PC-9 (cell line): ENCODE data around the gene ARMC2. TPM values are rescaled to one million over a fixed set of nuclear protein-coding genes. Genes with fewer than 3 reads are reported as not detected.
"Not testable (repeated sequence)": the region's sequence is repeated elsewhere in the genome, so short reads cannot be mapped to it uniquely, and the experiment has no call there.

Experiments
- BruUV-seq: library from RNA; stranded (reverse); fragments of 400-500 nt; replicated peaks from 2 replicates; lab custom pipeline; 2021; lab: Mats Ljungman, UMichigan
- CTCF ChIA-PET: fragments of 300-600 bp; sonication (Branson Sonifier 250); formaldehyde crosslinking; loops from one replicate; lab custom pipeline; 2022; ENCODE audit warnings: antibody characterized with exemption; lab: Charles Lee
- POLR2A ChIA-PET: fragments of 300-600 bp; sonication (Branson Sonifier 250); formaldehyde crosslinking; loops from one replicate; lab custom pipeline; 2022; ENCODE audit warnings: antibody characterized with exemption; ENCODE audit not compliant: unreplicated experiment; lab: Charles Lee
- DNase-seq, 2 experiments: peaks; one replicate each; pipeline versions ENCODE4 v3.0.0 to v3.0.0-alpha.2; 2015 to 2022; ENCODE audit warnings: mixed read lengths in 1 of 2
- H2AFZ ChIP-seq: fragments of 200-600 bp; sonication (generic); 2 replicates; pipeline ENCODE4 v1.8.1; 2017; ENCODE audit warnings: antibody characterized with exemption
- H3F3A ChIP-seq: fragments of 200-600 bp; sonication (generic); 2 replicates; pipeline ENCODE4 v1.8.1; 2017; ENCODE audit warnings: antibody characterized with exemption, mild to moderate bottlenecking, low read depth; ENCODE audit not compliant: insufficient read depth
- H3K27ac ChIP-seq: fragments of 200-600 bp; sonication (generic); 2 replicates; pipeline ENCODE4 v1.6.1; 2016; ENCODE audit warnings: mixed run types
- H3K27me3 ChIP-seq: fragments of 200-600 bp; sonication (generic); 2 replicates; pipeline ENCODE4 v1.6.1; 2016; ENCODE audit warnings: low read depth, mixed run types; ENCODE audit not compliant: insufficient read depth
- H3K36me3 ChIP-seq: fragments of 200-600 bp; sonication (generic); 2 replicates; pipeline ENCODE4 v1.6.1; 2016; ENCODE audit warnings: low read depth, mixed run types
- H3K4me1 ChIP-seq: fragments of 200-600 bp; sonication (generic); replicated peaks from 2 replicates; pipeline ENCODE4 v1.6.1; 2016; ENCODE audit warnings: mixed run types; ENCODE audit not compliant: insufficient read depth
- H3K4me2 ChIP-seq: fragments of 200-600 bp; sonication (generic); 2 replicates; pipeline ENCODE4 v1.6.1; 2017; ENCODE audit warnings: mixed run types
- H3K4me3 ChIP-seq: fragments of 200-600 bp; sonication (generic); 2 replicates; pipeline ENCODE4 v1.6.1; 2016; ENCODE audit warnings: mixed run types
- H3K79me2 ChIP-seq: fragments of 200-600 bp; sonication (generic); 2 replicates; pipeline ENCODE4 v1.6.1; 2017; ENCODE audit warnings: low read depth, mixed run types
- H3K9me2 ChIP-seq: fragments of 200-600 bp; sonication (generic); 2 replicates; pipeline ENCODE4 v1.8.1; 2017; ENCODE audit warnings: mild to moderate bottlenecking; ENCODE audit not compliant: insufficient read depth
- H3K9me3 ChIP-seq: fragments of 200-600 bp; sonication (generic); 2 replicates; pipeline ENCODE4 v1.8.1; 2016; ENCODE audit warnings: low read depth; ENCODE audit not compliant: insufficient read depth
- H4K20me1 ChIP-seq: fragments of 200-600 bp; sonication (generic); 2 replicates; pipeline ENCODE4 v1.8.1; 2017; ENCODE audit not compliant: insufficient read depth
- EZH2 ChIP-seq: fragments of 200-600 bp; sonication (generic); IDR thresholded peaks from 2 replicates; pipeline ENCODE4 v1.8.0; 2017; ENCODE audit warnings: antibody characterized with exemption, low read depth
- intact Hi-C: fragments of 100-400 bp; cut with micrococcal nuclease; formaldehyde crosslinking; loops from one replicate; pipeline ENCODE4 v1.10.0; 2022; ENCODE audit not compliant: unreplicated experiment
- total RNA-seq: library from RNA; stranded (reverse); gene quantifications from 2 replicates; pipeline ENCODE4 v1.2.3, GENCODE V29; 2021
- TF ChIP-seq, protein P1 (sequence below): fragments of 200-600 bp; sonication (generic); conservative IDR thresholded peaks from 2 replicates; pipeline ENCODE4 v1.6.1; 2017; ENCODE audit warnings: mixed run types, antibody characterized with exemption, mild to moderate bottlenecking, moderate library complexity

Gene ARMC2
- total RNA-seq, 1 experiment from 2014 or later: 15.5 TPM

DNA sequence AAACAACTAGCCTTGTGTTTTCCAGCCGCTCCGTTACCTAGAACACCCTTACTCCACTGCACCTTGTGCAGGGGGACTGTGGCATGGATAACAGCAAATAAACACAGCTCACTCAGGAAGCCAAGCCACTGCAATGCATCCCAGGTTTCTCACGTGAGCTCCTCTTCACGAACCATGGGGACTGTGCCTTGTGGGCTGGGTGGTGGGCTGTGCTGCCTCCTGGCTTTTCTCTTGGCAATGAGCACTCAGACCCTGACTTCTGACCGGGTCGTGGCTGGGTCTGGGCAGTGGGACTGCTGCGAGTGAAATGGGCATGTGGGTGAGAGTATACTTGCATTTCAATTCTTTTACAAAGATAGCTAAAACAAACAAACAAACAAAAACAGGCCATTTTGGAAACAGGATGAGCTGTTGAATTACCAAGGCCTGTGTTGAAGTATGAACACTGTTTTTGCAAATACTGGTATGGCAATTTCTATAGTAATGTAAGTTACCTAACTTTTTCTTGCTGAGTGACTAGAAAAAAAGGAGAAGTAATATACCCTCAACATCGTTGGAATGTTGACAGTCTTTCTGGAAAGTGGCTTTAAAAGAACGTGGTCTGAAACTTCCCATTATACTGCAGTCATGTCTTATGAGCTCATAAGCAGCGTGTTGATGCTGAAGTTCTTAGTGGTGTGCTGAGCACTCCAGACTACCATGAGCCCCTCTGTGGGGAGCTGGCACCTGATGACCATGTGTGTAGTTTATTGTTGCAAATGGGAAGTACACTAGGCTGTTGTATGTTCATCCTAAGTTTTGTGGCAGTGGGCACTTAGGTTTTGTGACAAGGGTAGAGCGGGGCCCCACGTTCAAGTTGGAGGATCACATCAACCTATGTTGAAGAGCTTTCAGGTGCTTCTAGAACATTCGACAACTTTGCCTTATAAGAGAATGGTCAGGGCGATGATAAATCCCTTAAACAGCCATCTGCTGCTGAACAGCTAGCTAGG, 120.4 kb downstream of the ARMC2 start:
- no peak overlapping the region for H3K27ac ChIP-seq
- no peaks in the 10 kb centered on the region for H4K20me1 ChIP-seq
- no peak for DNase-seq
- no peaks in the 10 kb centered on the region for H3K9me3 ChIP-seq
- no peaks in the 10 kb centered on the region for H3K79me2 ChIP-seq
- CTCF ChIA-PET: no interaction called here
- peaks cover 64% of the 10 kb centered on the region for H3K4me1 ChIP-seq
- no peak overlapping the region for H2AFZ ChIP-seq
- 0 out of 2 replicates have a peak, but pooled peaks cover 5% of the 10 kb centered on the region for H3K36me3 ChIP-seq
- peaks cover 30% of the 10 kb centered on the region; the same call in 1 of the 2 replicates for H3F3A ChIP-seq
- H3K4me2 ChIP-seq: no peak overlapping the region
- no peaks in the 10 kb centered on the region for H3K9me2 ChIP-seq
- no TSS peak for BruUV-seq
- TF ChIP-seq EZH2: no peak
- TF ChIP-seq, protein P1, sequence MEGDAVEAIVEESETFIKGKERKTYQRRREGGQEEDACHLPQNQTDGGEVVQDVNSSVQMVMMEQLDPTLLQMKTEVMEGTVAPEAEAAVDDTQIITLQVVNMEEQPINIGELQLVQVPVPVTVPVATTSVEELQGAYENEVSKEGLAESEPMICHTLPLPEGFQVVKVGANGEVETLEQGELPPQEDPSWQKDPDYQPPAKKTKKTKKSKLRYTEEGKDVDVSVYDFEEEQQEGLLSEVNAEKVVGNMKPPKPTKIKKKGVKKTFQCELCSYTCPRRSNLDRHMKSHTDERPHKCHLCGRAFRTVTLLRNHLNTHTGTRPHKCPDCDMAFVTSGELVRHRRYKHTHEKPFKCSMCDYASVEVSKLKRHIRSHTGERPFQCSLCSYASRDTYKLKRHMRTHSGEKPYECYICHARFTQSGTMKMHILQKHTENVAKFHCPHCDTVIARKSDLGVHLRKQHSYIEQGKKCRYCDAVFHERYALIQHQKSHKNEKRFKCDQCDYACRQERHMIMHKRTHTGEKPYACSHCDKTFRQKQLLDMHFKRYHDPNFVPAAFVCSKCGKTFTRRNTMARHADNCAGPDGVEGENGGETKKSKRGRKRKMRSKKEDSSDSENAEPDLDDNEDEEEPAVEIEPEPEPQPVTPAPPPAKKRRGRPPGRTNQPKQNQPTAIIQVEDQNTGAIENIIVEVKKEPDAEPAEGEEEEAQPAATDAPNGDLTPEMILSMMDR: no peak
- H3K4me3 ChIP-seq: no peak overlapping the region
- no peaks in the 10 kb centered on the region for H3K27me3 ChIP-seq
- intact Hi-C loops: no loop called here
- POLR2A ChIA-PET: no interaction called here

DNA sequence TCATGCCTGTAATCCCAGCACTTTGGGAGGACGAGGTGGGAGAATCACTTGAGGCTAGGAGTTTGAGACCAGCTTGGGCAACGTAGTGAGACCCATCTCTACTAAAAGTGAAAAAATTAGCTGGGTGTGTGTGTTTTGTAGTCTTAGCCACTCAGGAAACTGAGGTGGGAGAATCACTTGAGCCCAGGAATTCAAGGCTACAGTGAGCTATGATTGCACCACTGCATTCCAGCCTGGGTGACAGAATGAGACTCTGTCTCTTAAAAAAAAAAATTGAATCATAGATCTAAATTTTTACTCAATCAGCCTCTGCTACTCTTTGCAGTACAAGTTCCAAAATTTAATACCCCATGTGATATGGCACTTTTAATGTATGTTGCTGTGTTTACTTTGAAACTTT, 121.6 kb downstream of the ARMC2 start:
- H3K4me2 ChIP-seq: peak overlapping the region; percentile 43
- no peaks in the 10 kb centered on the region for H3K79me2 ChIP-seq
- no peaks in the 10 kb centered on the region for H3K27me3 ChIP-seq
- no TSS peak for BruUV-seq
- DNase-seq: peak in 1 of 2 experiments; percentile 59
- H3K27ac ChIP-seq: peak overlapping the region; percentile 66
- peaks cover 30% of the 10 kb centered on the region; the same call in 1 of the 2 replicates for H3F3A ChIP-seq
- no peak overlapping the region for H2AFZ ChIP-seq
- TF ChIP-seq, protein P1: no peak
- no peak for TF ChIP-seq EZH2
- intact Hi-C loops: loop anchor here (2.0 kb wide), 1 partner anchor 25 kb away; no protein-coding TSS in a partner anchor
- CTCF ChIA-PET: no interaction called here
- H3K9me2 ChIP-seq: no peaks in the 10 kb centered on the region
- no peak overlapping the region for H3K4me3 ChIP-seq
- peaks cover 64% of the 10 kb centered on the region for H3K4me1 ChIP-seq
- 0 out of 2 replicates have a peak, but pooled peaks cover 5% of the 10 kb centered on the region for H3K36me3 ChIP-seq
- POLR2A ChIA-PET: interaction anchor here (0.7 kb wide), 1 partner anchor 230 kb away, joined by 3 read pairs; no protein-coding TSS in a partner anchor
- 0 out of 2 replicates have a peak, but pooled peaks cover 6% of the 10 kb centered on the region for H3K9me3 ChIP-seq
- no peaks in the 10 kb centered on the region for H4K20me1 ChIP-seq

DNA sequence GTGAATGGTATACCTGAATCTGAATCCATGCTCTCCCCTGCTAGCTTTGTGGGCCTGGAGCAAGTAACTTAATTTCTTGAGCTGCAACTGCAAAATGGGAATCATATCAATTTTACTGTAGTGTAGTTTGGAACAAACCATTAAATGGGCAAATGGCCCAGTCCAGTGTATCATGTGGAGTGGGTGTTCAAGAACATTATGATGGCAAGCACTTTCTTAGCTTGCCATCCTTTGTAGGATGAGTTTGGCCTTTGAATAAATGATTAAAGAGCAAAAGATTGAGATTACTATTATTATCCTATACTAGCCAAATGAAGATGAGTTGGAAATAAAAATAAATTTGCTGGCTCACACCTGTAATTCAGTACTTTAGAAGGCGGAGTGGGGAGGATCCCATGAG, 126.0 kb downstream of the ARMC2 start:
- no peaks in the 10 kb centered on the region for H3K79me2 ChIP-seq
- no peaks in the 10 kb centered on the region for H4K20me1 ChIP-seq
- H3K4me2 ChIP-seq: no peak overlapping the region
- intact Hi-C loops: no loop called here
- no peak overlapping the region for H3K4me3 ChIP-seq
- peaks cover 6% of the 10 kb centered on the region; the same call in 1 of the 2 replicates for H3K9me3 ChIP-seq
- no TSS peak for BruUV-seq
- H3K27ac ChIP-seq: no peak overlapping the region
- ChIA-PET POLR2A (no interaction called here), CTCF (no interaction called here)
- TF ChIP-seq, protein P1: no peak
- TF ChIP-seq EZH2: no peak
- H2AFZ ChIP-seq: no peak overlapping the region
- no peaks in the 10 kb centered on the region for H3K9me2 ChIP-seq
- H3K27me3 ChIP-seq: no peaks in the 10 kb centered on the region
- DNase-seq: no peak
- H3K36me3 ChIP-seq: 0 out of 2 replicates have a peak, but pooled peaks cover 5% of the 10 kb centered on the region
- H3K4me1 ChIP-seq: peaks cover 31% of the 10 kb centered on the region
- peaks cover 20% of the 10 kb centered on the region; the same call in 1 of the 2 replicates for H3F3A ChIP-seq

DNA sequence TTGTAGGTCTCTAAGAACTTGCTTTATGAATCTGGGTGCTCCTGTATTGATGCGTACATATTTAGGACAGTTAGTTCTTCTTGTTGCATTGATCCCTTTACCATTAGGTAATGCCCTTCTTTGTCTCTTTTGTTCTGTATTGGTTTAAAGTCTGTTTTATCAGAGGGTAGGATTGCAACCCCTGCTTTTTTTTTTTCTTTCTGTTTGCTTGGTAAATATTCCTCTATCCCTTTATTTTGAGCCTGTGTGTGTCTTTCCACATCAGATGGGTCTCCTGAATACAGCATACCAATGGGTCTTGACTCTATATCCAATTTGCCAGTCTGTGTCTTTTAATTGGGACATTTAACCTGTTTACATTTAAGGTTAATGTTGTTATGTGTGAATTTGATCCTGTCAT, 130.4 kb downstream of the ARMC2 start:
- H3K36me3 ChIP-seq, H3K9me2 ChIP-seq, H3K4me2 ChIP-seq, CTCF ChIA-PET, H3F3A ChIP-seq, H2AFZ ChIP-seq, POLR2A ChIA-PET, H3K4me1 ChIP-seq, intact Hi-C loops, H3K79me2 ChIP-seq, H3K27me3 ChIP-seq, H3K9me3 ChIP-seq, BruUV-seq, H4K20me1 ChIP-seq, H3K27ac ChIP-seq, H3K4me3 ChIP-seq, DNase-seq: not testable (repeated sequence)
